ENCODE results near the gene WDR70. TPM values are rescaled to one million over a fixed set of nuclear protein-coding genes. Genes with fewer than 3 reads are reported as not detected.

Gene WDR70
- total and polyA plus RNA-seq, 4 donors, result 4.0 to 17.7 (median 14.5) TPM

DNA sequence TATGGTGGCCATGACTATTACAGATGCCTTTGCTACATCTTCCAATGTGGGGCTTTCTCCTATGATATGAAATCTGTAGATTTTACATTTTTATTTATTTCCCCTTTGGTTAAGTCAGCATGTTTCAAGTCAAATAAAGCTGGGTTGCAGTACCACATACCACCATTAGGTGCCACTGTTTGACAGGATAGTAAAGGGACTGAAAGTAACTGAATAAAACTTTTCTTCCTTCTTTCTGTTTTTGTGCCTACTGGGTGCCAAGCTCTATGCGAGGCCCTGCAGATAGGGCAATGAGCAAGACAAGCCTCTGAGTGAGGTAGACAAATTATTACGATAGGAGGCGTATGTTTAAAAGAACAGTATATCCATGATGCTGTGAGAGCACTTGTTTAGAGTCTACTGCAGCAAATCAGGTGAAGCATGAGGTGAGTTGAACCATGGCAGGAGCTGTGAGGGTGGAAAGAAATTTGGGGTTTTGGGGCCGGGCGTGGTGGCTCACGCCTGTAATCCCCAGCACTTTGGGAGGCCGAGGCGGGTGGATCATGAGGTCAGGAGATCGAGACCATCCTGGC lies 395.9 kb downstream of the WDR70 start:
- H3K27me3 ChIP-seq (ENCODE audit: control insufficient read depth in 4 of 4, insufficient read depth in 4 of 4, low read length in 3 of 4), result no peaks in the 10 kb centered on the region
- no peaks in the 10 kb centered on the region for H3K36me3 ChIP-seq (ENCODE audit: control insufficient read depth in 4 of 4, insufficient read depth in 3 of 4, low read depth in 1 of 4, low read length in 3 of 4)
- H3K9me3 ChIP-seq (ENCODE audit: control insufficient read depth in 4 of 4, low read length in 3 of 4), result peaks cover 0 to 7% (median 0%) of the 10 kb centered on the region in 4 donors
- TF ChIP-seq CTCF (IDR thresholded peaks at IDR 0.05; ENCODE audit: low read depth, low read length, missing input control) (peak; percentile 41), ZBTB33 (IDR thresholded peaks at IDR 0.05) (no peak), YY1 (IDR thresholded peaks at IDR 0.05) (no peak), RAD21 (IDR thresholded peaks at IDR 0.05) (peak; percentile 26 to 37), ATF3 (IDR thresholded peaks at IDR 0.05) (no peak), SP1 (IDR thresholded peaks at IDR 0.05) (no peak), NR2F2 (IDR thresholded peaks at IDR 0.05) (no peak)
- WGBS, result 98% methylated on average over 9 of the region's 9 CpGs
- no peak overlapping the region for H3K4me3 ChIP-seq (ENCODE audit: low read depth in 1 of 3, low read length in 3 of 3)
- H3K4me1 ChIP-seq (ENCODE audit: control insufficient read depth in 4 of 4, insufficient read depth in 4 of 4, low read length in 3 of 4), result peaks cover 7 to 20% (median 20%) of the 10 kb centered on the region in 4 donors
- DNase-seq (ENCODE audit: low spot score), result no peak
- H3K9ac ChIP-seq (ENCODE audit: low read depth in 1 of 2, low read length in 2 of 2), result no peak overlapping the region
- H3K27ac ChIP-seq (ENCODE audit: low read depth in 1 of 2, low read length in 2 of 2), result no peak overlapping the region

- no peak for DNase-seq (ENCODE audit: low spot score)
- Histone ChIP-seq H3K9me3 (ENCODE audit: control insufficient read depth in 4 of 4, low read length in 3 of 4) (peaks cover 0 to 7% (median 0%) of the 10 kb centered on the region in 4 donors), H3K27me3 (ENCODE audit: control insufficient read depth in 4 of 4, insufficient read depth in 4 of 4, low read length in 3 of 4) (no peaks in the 10 kb centered on the region), H3K27ac (ENCODE audit: low read depth in 1 of 2, low read length in 2 of 2) (no peak overlapping the region), H3K4me3 (ENCODE audit: low read depth in 1 of 3, low read length in 3 of 3) (no peak overlapping the region), H3K4me1 (ENCODE audit: control insufficient read depth in 4 of 4, insufficient read depth in 4 of 4, low read length in 3 of 4) (peaks cover 0 to 2% (median 1%) of the 10 kb centered on the region in 4 donors), H3K9ac (ENCODE audit: low read depth in 1 of 2, low read length in 2 of 2) (no peak overlapping the region), H3K36me3 (ENCODE audit: control insufficient read depth in 4 of 4, insufficient read depth in 3 of 4, low read depth in 1 of 4, low read length in 3 of 4) (no peaks in the 10 kb centered on the region)
- 90% methylated on average over 7 of the region's 7 CpGs for WGBS
- TF ChIP-seq JUND (IDR thresholded peaks at IDR 0.05), result no peak
- no peak for TF ChIP-seq ATF3 (IDR thresholded peaks at IDR 0.05)
- no peak for TF ChIP-seq CTCF (IDR thresholded peaks at IDR 0.05; ENCODE audit: low read depth, low read length, missing input control)
- TF ChIP-seq HNF4A (conservative IDR thresholded peaks at IDR 0.05), result no peak
- no peak for TF ChIP-seq RXRA (IDR thresholded peaks at IDR 0.05)
- TF ChIP-seq HNF4G (IDR thresholded peaks at IDR 0.05), result no peak
- no peak for TF ChIP-seq FOXA2 (IDR thresholded peaks at IDR 0.05)
- TF ChIP-seq GABPA (IDR thresholded peaks at IDR 0.05 in 1 of 2, conservative IDR thresholded peaks at IDR 0.05 in 1 of 2), result no peak
- no peak for TF ChIP-seq ZBTB33 (IDR thresholded peaks at IDR 0.05)
- no peak for TF ChIP-seq SP1 (IDR thresholded peaks at IDR 0.05)
- no peak for TF ChIP-seq FOXA1 (IDR thresholded peaks at IDR 0.05)
- no peak for TF ChIP-seq REST (IDR thresholded peaks at IDR 0.05)
- TF ChIP-seq EGR1 (IDR thresholded peaks at IDR 0.05; ENCODE audit: low read depth in 2 of 2), result no peak
- no peak for TF ChIP-seq RAD21 (IDR thresholded peaks at IDR 0.05)
These were observed 397.7 kb downstream of the WDR70 start for GRCh38 chr5:37776826-37777225.

All from liver (tissue), 9 donors.